Calu3 (cell line): Measurements from ENCODE around the gene MTG1. TPM values are rescaled to one million over a fixed set of nuclear protein-coding genes. Genes with fewer than 3 reads are reported as not detected.

ENCODE experiments used
- BruUV-seq: library from RNA; stranded (reverse); fragments of 400-500 nt; replicated peaks from 2 replicates; lab custom pipeline; 2021; lab: Mats Ljungman, UMichigan
- CTCF ChIA-PET: fragments of 300-600 bp; sonication (Branson Sonifier 250); formaldehyde crosslinking; loops from one replicate; lab custom pipeline; 2022; ENCODE audit warnings: antibody characterized with exemption; lab: Charles Lee
- DNase-seq: peaks from one replicate; pipeline ENCODE4 v3.0.0; 2022
- H3K27ac Mint-ChIP-seq: one replicate; pipeline ENCODE4 v1.8.0; 2022; ENCODE audit warnings: mixed read lengths; ENCODE audit not compliant: unreplicated experiment
- H3K27me3 Mint-ChIP-seq: one replicate; pipeline ENCODE4 v1.8.0; 2022; ENCODE audit warnings: mixed read lengths; ENCODE audit not compliant: unreplicated experiment
- H3K36me3 Mint-ChIP-seq: one replicate; pipeline ENCODE4 v1.8.0; 2022; ENCODE audit warnings: mild to moderate bottlenecking, moderate library complexity, mixed read lengths; ENCODE audit not compliant: insufficient read depth, unreplicated experiment
- H3K4me1 Mint-ChIP-seq: one replicate; pipeline ENCODE4 v1.8.0; 2022; ENCODE audit warnings: mild to moderate bottlenecking, low read depth, mixed read lengths; ENCODE audit not compliant: unreplicated experiment
- H3K4me3 Mint-ChIP-seq: one replicate; pipeline ENCODE4 v1.8.0; 2022; ENCODE audit warnings: mild to moderate bottlenecking, low read depth, moderate library complexity, mixed read lengths; ENCODE audit not compliant: unreplicated experiment
- H3K9me3 Mint-ChIP-seq: one replicate; pipeline ENCODE4 v1.8.0; 2022; ENCODE audit warnings: low read depth, mixed read lengths; ENCODE audit not compliant: unreplicated experiment
- intact Hi-C: fragments of 100-400 bp; cut with micrococcal nuclease; formaldehyde crosslinking; loops from one replicate; pipeline ENCODE4 v1.10.0; 2022; ENCODE audit not compliant: unreplicated experiment
- total RNA-seq: library from RNA; stranded (reverse); gene quantifications from 2 replicates; pipeline ENCODE4 v1.2.3, GENCODE V29; 2022
- TF ChIP-seq, protein P1 (sequence below): fragments of 200-600 bp; IDR thresholded peaks from one replicate; pipeline ENCODE4 v1.8.0; 2022; ENCODE audit warnings: antibody characterized with exemption; ENCODE audit not compliant: unreplicated experiment

The MTG1 gene
- total RNA-seq, 1 experiment from 2014 or later: 39.5 TPM

DNA sequence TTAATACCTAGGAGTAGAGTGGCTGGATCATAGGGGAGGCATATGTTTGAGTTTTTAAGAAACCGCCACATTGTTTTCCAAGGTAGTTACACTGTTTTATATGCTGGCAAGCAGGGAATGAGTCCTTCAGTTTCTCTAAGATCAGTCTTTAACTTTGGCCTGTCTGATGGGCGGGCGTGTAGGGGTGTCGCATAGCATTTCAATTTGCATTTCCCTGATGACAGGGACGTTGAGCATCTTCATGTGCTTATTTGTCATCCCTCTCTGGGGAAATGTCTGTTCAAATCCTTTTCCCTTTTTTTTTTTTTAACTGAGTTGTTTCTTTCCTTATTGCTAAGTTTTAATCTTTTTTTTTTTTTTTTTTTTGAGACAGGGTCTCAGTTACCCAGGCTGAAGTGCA is 9.8 kb downstream of the MTG1 start:
- intact Hi-C loops: no loop called here
- no peak overlapping the region for H3K4me3 Mint-ChIP-seq
- no peak overlapping the region for H3K27ac Mint-ChIP-seq
- H3K36me3 Mint-ChIP-seq: peaks cover 13% of the 10 kb centered on the region
- H3K9me3 Mint-ChIP-seq: no peaks in the 10 kb centered on the region
- TF ChIP-seq, protein P1, sequence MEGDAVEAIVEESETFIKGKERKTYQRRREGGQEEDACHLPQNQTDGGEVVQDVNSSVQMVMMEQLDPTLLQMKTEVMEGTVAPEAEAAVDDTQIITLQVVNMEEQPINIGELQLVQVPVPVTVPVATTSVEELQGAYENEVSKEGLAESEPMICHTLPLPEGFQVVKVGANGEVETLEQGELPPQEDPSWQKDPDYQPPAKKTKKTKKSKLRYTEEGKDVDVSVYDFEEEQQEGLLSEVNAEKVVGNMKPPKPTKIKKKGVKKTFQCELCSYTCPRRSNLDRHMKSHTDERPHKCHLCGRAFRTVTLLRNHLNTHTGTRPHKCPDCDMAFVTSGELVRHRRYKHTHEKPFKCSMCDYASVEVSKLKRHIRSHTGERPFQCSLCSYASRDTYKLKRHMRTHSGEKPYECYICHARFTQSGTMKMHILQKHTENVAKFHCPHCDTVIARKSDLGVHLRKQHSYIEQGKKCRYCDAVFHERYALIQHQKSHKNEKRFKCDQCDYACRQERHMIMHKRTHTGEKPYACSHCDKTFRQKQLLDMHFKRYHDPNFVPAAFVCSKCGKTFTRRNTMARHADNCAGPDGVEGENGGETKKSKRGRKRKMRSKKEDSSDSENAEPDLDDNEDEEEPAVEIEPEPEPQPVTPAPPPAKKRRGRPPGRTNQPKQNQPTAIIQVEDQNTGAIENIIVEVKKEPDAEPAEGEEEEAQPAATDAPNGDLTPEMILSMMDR: no peak
- no peaks in the 10 kb centered on the region for H3K27me3 Mint-ChIP-seq
- no TSS peak for BruUV-seq
- CTCF ChIA-PET: no interaction called here
- peaks cover 9% of the 10 kb centered on the region for H3K4me1 Mint-ChIP-seq
- DNase-seq: no peak

DNA sequence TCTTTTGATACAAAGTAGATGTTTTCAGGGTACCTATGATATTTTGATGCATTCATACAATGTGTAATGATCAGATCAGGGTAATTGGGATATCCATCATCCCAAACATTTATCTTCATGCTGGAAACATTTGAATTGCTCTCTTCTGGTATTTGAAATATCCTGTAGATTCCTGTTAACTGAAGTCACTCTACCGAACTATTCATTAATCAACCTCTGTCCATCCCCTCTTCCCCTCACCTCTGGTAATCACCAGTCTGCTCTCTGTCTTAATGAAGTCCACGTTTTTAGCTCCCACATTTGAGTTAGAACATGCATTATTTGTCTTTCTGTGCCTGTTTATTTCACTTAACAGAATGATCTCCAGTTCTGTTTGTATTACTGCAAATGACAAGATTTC is 11.3 kb downstream of the MTG1 start:
- no peaks in the 10 kb centered on the region for H3K27me3 Mint-ChIP-seq
- no peak for DNase-seq
- no peak overlapping the region for H3K4me3 Mint-ChIP-seq
- CTCF ChIA-PET: no interaction called here
- BruUV-seq: no TSS peak
- peaks cover 9% of the 10 kb centered on the region for H3K4me1 Mint-ChIP-seq
- no peaks in the 10 kb centered on the region for H3K9me3 Mint-ChIP-seq
- peaks cover 12% of the 10 kb centered on the region for H3K36me3 Mint-ChIP-seq
- intact Hi-C loops: no loop called here
- H3K27ac Mint-ChIP-seq: no peak overlapping the region
- TF ChIP-seq, protein P1: no peak

DNA sequence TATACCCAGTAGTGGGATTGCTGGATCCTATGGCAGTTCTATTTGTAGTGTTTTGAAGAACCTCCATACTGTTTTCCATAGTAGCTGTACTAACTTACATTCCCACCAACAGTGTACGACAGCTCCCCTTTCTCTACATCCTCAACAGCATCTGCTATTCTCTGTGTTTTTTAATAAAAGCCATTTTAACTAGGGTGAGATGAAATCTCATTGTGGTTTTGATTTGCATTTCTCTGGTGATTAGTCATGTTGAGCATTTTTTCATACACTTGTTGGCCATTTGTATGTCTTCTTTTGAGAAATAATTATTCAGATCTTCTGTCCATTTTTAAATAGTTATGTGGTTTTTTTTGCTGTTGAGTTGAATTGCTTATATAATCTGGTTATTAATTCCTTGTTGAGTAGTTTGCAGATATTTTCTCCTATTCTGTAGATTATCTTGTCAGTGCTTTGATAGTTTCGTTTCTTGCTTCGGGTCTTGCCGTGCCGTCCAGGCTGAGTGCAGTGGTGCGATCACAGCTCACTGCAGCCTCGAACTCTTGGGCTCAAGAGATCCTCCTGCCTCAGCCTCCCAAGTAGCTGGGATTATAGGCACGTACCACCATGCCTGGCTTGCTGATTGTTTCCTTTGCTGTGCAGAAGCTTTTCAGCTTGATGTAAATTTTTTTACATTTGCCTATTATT is 12.0 kb downstream of the MTG1 start:
- CTCF ChIA-PET: no interaction called here
- H3K27me3 Mint-ChIP-seq: no peaks in the 10 kb centered on the region
- no peak overlapping the region for H3K27ac Mint-ChIP-seq
- no TSS peak for BruUV-seq
- H3K9me3 Mint-ChIP-seq: no peaks in the 10 kb centered on the region
- no peak for DNase-seq
- H3K4me3 Mint-ChIP-seq: no peak overlapping the region
- TF ChIP-seq, protein P1: no peak
- intact Hi-C loops: no loop called here
- peaks cover 12% of the 10 kb centered on the region for H3K36me3 Mint-ChIP-seq
- H3K4me1 Mint-ChIP-seq: peaks cover 9% of the 10 kb centered on the region

DNA sequence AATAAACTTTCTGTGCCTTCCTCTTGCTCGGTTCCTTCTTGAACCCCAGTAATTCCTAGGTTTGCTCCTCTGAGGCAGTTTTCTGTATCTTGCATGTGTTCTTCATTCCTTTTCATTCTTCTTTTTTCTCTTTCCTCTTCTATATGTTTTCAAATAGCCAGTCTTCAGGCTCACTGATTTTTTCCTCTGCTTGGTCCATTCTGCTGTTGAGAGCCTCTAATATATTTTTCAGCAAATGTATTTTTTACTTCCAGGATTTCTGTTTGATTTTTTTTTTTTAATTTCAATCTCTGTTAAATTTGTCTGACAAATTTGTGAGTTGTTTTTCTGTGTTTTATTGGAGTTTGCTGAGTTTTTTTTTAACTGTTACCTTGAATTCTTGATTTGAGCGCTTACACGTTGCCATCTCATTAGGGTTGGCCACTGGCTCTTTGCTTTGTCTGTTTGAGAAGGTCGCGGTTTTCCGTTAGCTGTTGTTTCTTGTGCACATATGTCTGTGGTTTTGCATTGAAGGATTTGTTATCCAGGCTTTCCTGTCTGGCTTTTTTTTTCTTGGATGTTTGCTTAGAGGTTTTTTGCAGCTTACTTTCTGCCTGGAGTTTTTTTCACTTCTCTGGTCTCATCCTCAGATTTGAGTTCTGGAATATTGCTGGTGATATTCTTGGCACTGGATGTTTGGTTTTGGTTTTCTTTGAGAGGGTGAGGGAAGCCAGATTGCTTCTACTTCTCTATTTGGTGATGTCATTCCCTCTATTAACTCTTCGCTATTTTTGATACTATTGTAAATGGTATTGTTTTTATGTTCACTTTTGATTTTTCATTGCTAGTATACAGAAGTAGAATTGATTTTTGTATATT is 17.8 kb downstream of the MTG1 start:
- no TSS peak for BruUV-seq
- Mint-ChIP-seq H3K27ac (no peak overlapping the region), H3K9me3 (peaks cover 8% of the 10 kb centered on the region), H3K36me3 (peaks cover 16% of the 10 kb centered on the region), H3K4me1 (no peaks in the 10 kb centered on the region), H3K27me3 (no peaks in the 10 kb centered on the region), H3K4me3 (no peak overlapping the region)
- intact Hi-C loops: no loop called here
- TF ChIP-seq, protein P1: no peak
- CTCF ChIA-PET: no interaction called here
- no peak for DNase-seq
